Right atrium auricular region (tissue), 2 donors: Measurements from ENCODE around the gene BACE2. TPM values are rescaled to one million over a fixed set of nuclear protein-coding genes. Genes with fewer than 3 reads are reported as not detected.

ENCODE experiments used
- DNase-seq: peaks from one replicate; pipeline ENCODE4 v3.0.0-alpha.2; 2019; ENCODE audit warnings: low spot score
- H3K27ac ChIP-seq, 2 donors: fragments of 200-600 bp; sonication (generic); 1 replicate in 1 of 2; 2 replicates in 1 of 2; pipeline ENCODE4 v1.5.1; 2016 to 2019
- H3K27me3 ChIP-seq, 2 donors: fragments of 200-600 bp; sonication (generic); one replicate each; pipeline versions ENCODE4 v1.5.1 to v1.6.0; 2017 to 2019
- H3K36me3 ChIP-seq: fragments of 200-600 bp; sonication (generic); one replicate; pipeline ENCODE4 v1.5.1; 2016
- H3K4me1 ChIP-seq, 2 donors: fragments of 200-600 bp; sonication (generic); one replicate each; pipeline versions ENCODE4 v1.5.1 to v1.6.0; 2017 to 2019
- H3K4me3 ChIP-seq, 2 donors: fragments of 200-600 bp; sonication (generic); 1 replicate in 1 of 2; 2 replicates in 1 of 2; pipeline ENCODE4 v1.5.1; 2017 to 2019; ENCODE audit warnings: mild to moderate bottlenecking in 1 of 2, moderate library complexity in 1 of 2
- H3K9me3 ChIP-seq, 2 donors: fragments of 200-600 bp; sonication (generic); one replicate each; pipeline ENCODE4 v1.5.1; 2019
- total RNA-seq, 2 donors: library from RNA; depleted of rRNA; stranded (reverse); fragments of >200 nt; gene quantifications; one replicate each; pipeline ENCODE4 v1.1.0, GENCODE V29; 2016
- TF ChIP-seq, protein P1 (sequence below), 2 donors: fragments of 200-600 bp; sonication (generic); IDR thresholded peaks; one replicate each; pipeline ENCODE4 v1.5.1; 2019; ENCODE audit warnings: antibody characterized with exemption in 2 of 2

Gene BACE2
- total RNA-seq, 2 donors from 2014 or later = 23.7 to 50.3 TPM

DNA sequence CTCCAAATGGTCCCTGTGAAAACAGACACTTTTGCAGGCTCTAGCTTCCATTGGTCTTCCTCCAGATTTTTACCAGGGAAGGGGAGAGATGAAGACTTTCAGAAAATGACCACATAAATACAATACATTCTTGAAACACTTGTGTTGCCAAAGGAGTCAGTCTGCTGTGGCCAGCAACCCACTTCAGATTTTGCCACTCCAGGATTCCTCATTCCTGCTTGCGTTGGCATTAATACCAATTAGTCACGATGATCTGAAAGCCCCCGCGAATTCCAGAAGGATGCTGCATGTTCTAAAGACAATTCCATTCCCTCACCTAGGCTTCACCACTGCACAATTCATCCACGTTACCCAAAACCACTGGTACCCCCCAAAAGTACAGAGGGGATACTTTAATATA is 7.9 kb upstream of the BACE2 start:
- H3K27ac ChIP-seq = no peak overlapping the region
- TF ChIP-seq, protein P1, sequence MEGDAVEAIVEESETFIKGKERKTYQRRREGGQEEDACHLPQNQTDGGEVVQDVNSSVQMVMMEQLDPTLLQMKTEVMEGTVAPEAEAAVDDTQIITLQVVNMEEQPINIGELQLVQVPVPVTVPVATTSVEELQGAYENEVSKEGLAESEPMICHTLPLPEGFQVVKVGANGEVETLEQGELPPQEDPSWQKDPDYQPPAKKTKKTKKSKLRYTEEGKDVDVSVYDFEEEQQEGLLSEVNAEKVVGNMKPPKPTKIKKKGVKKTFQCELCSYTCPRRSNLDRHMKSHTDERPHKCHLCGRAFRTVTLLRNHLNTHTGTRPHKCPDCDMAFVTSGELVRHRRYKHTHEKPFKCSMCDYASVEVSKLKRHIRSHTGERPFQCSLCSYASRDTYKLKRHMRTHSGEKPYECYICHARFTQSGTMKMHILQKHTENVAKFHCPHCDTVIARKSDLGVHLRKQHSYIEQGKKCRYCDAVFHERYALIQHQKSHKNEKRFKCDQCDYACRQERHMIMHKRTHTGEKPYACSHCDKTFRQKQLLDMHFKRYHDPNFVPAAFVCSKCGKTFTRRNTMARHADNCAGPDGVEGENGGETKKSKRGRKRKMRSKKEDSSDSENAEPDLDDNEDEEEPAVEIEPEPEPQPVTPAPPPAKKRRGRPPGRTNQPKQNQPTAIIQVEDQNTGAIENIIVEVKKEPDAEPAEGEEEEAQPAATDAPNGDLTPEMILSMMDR (IDR thresholded peaks at IDR 0.05) = no peak
- no peak overlapping the region for H3K4me3 ChIP-seq
- DNase-seq = no peak
- no peaks in the 10 kb centered on the region for H3K27me3 ChIP-seq
- H3K9me3 ChIP-seq = peaks cover 0 to 10% of the 10 kb centered on the region in 2 donors
- H3K4me1 ChIP-seq = no peaks in the 10 kb centered on the region
- H3K36me3 ChIP-seq = no peaks in the 10 kb centered on the region

DNA sequence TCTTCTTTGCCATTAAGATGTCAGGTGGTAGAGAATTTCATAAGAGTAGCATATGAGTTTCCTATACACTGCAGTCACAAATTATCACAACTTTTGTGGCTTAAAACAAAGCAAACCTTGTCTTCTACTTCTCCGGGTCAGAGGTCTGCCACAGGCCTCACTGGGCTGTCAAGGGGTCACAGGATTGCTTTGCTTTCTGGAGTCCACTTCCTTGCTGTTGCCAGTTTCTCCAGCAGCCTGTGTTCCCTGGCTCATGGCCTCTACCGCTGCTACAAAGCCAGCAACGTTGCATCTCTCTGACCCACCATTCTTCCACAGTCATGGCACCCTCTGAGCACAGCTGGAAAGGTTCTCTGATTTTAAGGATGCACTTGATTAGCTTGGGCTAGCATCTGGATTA is 6.5 kb upstream of the BACE2 start:
- Histone ChIP-seq H3K9me3 (peaks cover 0 to 10% of the 10 kb centered on the region in 2 donors), H3K4me3 (no peak overlapping the region), H3K4me1 (no peaks in the 10 kb centered on the region), H3K27ac (no peak overlapping the region), H3K27me3 (no peaks in the 10 kb centered on the region), H3K36me3 (no peaks in the 10 kb centered on the region)
- TF ChIP-seq, protein P1 (IDR thresholded peaks at IDR 0.05) = no peak
- DNase-seq = no peak

DNA sequence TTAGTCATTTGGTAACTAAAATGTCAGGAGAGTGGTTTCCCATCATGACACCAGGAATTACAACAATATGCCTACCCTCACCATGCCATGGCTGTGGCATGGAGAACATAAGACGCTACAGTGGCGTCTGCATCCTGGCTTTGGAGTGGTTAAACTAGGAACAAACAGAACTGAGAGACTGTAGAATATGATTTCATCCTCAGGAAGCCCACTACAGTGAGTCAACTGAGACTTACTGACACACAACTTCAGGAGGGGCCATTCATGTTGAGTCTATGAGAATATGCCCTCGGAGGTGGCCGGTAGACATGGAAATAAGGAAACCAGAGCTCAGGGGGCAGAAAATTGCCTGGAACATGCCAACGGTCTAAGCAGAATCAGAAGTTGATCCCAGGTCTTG is 5.9 kb upstream of the BACE2 start:
- Histone ChIP-seq H3K27me3 (no peaks in the 10 kb centered on the region), H3K36me3 (no peaks in the 10 kb centered on the region), H3K4me1 (peaks cover 0 to 5% of the 10 kb centered on the region in 2 donors), H3K9me3 (peaks cover 0 to 10% of the 10 kb centered on the region in 2 donors), H3K27ac (no peak overlapping the region), H3K4me3 (no peak overlapping the region)
- TF ChIP-seq, protein P1 (IDR thresholded peaks at IDR 0.05) = no peak
- DNase-seq = no peak

DNA sequence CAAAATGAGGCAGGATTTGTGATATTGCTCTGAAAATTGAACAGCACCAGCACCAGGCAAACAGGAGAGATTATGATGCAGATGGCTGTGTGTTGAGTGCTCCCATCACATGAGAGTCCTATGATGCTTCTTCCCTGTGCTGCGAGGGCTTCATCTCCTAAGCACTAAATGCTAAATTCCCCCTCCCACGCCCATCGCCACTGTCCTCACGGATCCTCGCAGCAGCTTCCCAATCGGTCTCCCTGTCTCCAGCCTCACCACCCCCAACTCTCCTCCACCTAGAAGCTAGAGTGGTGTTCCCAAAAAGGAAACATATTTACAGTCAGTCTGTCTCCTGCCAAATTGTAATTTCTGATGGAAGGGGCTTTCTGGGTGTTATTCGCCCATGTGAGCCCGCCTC is 4.9 kb upstream of the BACE2 start:
- DNase-seq = no peak
- Histone ChIP-seq H3K27ac (no peak overlapping the region), H3K4me3 (no peak overlapping the region), H3K9me3 (peaks cover 0 to 7% of the 10 kb centered on the region in 2 donors), H3K36me3 (no peaks in the 10 kb centered on the region), H3K4me1 (peaks cover 0 to 7% of the 10 kb centered on the region in 2 donors), H3K27me3 (no peaks in the 10 kb centered on the region)
- TF ChIP-seq, protein P1 (IDR thresholded peaks at IDR 0.05) = no peak

DNA sequence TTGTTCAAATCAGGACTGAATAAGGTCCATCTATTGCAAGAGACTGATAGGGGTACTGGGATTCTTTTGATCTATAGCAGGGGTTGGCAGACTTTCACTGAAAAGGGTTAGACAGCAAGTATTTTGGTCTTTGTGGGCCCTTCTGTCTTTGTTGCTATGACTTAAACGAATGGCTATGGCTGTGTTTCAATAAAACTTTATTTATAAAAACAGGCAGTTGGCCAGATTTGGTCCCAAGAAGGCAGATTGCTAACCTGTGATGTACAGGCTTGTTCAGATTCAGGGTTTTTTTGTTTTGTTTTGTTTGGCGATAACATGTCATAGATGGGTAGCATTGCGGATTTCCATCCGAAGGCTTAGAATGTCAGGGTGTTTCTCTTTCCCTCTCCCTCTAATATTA is 3.9 kb upstream of the BACE2 start:
- Histone ChIP-seq H3K4me3 (no peak overlapping the region), H3K27me3 (no peaks in the 10 kb centered on the region), H3K4me1 (peaks cover 0 to 8% of the 10 kb centered on the region in 2 donors), H3K36me3 (no peaks in the 10 kb centered on the region), H3K9me3 (no peaks in the 10 kb centered on the region), H3K27ac (no peak overlapping the region)
- TF ChIP-seq, protein P1 (IDR thresholded peaks at IDR 0.05) = no peak
- no peak for DNase-seq

DNA sequence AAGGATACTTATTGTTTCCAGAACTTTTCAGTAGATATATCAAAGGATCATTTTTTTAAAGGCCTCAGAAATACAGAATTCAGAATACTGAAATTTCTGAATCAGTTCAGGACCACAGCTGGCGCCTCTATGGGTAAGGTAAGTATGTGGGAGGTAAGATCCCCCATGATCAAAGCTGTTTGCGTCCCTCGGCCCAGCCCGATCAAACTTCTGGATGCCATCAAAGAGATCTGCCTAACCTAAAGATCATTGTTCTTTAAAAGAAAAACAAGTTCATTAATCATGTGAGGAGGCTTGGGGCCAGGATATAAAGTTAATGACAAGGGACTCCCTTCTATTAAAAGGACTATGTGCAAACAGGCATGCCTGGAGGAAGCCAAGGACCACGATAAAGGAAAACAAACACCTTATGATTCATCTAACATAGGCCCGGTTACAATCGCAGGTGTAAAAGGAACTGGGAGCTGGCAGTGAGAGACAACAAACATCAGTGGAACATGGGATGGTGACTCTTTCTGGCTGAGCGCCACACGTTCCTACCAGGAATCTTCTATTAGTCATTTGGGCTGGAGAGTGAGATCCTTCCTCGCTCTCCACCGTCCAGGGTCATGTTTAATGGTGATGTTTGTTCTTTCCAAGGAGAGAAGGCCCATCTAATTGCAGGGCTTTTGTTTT is 2.8 kb upstream of the BACE2 start:
- no peak for DNase-seq
- no peaks in the 10 kb centered on the region for H3K27me3 ChIP-seq
- H3K36me3 ChIP-seq = no peaks in the 10 kb centered on the region
- no peaks in the 10 kb centered on the region for H3K9me3 ChIP-seq
- TF ChIP-seq, protein P1 (IDR thresholded peaks at IDR 0.05) = no peak
- H3K27ac ChIP-seq = peak overlapping the region in 1 of 2 donors; percentile 31
- no peak overlapping the region for H3K4me3 ChIP-seq
- H3K4me1 ChIP-seq = peaks cover 0 to 18% of the 10 kb centered on the region in 2 donors
